Loucy (cell line): ENCODE measurements around the gene C5orf47.

Experiments
- EZH2phosphoT487 ChIP-seq: fragments of 200-600 bp; IDR thresholded peaks from 2 replicates; pipeline ENCODE4 v1.6.1; 2018; ENCODE audit warnings: antibody characterized with exemption, mild to moderate bottlenecking, moderate library complexity, borderline replicate concordance
- TF ChIP-seq, protein P1 (sequence below): fragments of 200-600 bp; sonication (generic); conservative IDR thresholded peaks from 2 replicates; pipeline ENCODE4 v1.5.1; 2014; ENCODE audit warnings: mild to moderate bottlenecking, antibody characterized with exemption, low read length

DNA sequence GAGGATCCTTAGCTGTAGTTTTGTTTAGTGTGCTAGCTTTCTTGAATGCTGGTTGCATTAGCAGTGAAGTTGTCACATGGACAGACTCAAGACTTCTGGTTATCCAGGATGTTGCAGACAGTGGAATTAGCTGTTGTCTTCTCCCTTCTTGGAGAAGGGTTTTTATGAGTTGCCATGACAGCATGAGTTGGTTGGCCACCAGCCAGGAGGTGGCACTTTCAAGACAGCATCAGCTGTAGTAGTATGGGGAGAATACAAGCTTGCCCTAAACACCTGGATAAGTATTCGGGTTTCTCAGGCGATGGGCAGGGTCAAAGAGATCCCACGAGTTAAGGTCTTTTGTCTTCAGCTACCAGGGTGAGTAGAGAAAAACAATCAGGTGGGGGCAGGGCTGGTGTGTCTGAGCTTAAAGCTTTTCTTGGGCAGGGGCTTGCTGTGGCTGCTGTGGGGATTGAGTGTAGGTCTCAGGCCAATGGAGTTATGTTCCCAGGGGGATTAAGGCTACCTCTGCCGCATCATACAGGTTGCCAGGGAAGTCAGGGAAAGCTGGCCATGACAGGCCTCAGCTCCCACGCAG, 7.7 kb upstream of the C5orf47 start:
- no peak for TF ChIP-seq EZH2phosphoT487
- TF ChIP-seq, protein P1, sequence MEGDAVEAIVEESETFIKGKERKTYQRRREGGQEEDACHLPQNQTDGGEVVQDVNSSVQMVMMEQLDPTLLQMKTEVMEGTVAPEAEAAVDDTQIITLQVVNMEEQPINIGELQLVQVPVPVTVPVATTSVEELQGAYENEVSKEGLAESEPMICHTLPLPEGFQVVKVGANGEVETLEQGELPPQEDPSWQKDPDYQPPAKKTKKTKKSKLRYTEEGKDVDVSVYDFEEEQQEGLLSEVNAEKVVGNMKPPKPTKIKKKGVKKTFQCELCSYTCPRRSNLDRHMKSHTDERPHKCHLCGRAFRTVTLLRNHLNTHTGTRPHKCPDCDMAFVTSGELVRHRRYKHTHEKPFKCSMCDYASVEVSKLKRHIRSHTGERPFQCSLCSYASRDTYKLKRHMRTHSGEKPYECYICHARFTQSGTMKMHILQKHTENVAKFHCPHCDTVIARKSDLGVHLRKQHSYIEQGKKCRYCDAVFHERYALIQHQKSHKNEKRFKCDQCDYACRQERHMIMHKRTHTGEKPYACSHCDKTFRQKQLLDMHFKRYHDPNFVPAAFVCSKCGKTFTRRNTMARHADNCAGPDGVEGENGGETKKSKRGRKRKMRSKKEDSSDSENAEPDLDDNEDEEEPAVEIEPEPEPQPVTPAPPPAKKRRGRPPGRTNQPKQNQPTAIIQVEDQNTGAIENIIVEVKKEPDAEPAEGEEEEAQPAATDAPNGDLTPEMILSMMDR, result no peak
